GM19351 (cell line): Measurements from ENCODE around the gene IL1B.
"Not testable (repeated sequence)": the region's sequence is repeated elsewhere in the genome, so short reads cannot be mapped to it uniquely, and the experiment has no call there.

ENCODE experiments used
- ATAC-seq: cut with Tn5 transposase; IDR thresholded peaks from one replicate; pipeline ENCODE4 v1.9.1; 2021; ENCODE audit warnings: mild to moderate bottlenecking, moderate library complexity; ENCODE audit not compliant: unreplicated experiment

Gene IL1B

DNA sequence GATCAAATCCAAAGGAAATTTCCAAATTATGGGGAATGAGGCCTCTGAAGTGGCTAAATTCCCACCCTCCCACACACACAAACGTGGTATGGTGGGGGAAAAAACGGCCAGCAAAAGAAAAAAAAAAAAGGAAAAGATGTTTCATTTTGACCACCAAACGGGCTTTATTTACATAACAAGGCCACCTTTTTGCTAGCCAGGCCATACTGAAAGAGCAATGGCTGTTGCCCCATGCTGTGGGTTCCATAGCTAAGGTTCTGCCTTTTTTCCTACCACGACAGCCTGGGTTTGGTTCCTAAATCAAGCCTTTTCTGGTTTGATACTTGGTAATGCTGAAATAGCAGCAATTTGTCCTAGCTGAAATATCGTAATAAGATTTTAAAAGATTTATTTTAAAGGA lies 14.0 kb upstream of the IL1B start:
- ATAC-seq: no peak

DNA sequence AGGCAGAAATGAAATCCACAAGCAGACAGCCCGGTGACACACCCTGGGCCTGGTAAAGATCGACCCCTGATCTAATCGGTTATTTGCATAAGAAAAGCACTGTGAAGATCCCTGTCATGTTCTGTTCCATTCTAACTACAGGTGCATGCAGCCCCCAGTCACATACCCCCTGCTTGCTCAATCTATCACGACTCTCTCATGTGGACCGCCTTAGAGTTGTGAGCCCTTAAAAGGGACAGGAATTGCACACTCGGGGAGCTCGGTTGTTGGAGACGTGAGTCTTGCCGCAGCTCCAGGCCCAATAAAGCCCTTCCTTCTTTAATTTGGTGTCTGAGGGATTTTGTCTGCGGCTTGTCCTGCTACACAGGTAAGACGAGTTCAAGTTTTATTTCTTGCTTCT lies 13.4 kb upstream of the IL1B start:
- no peak for ATAC-seq

DNA sequence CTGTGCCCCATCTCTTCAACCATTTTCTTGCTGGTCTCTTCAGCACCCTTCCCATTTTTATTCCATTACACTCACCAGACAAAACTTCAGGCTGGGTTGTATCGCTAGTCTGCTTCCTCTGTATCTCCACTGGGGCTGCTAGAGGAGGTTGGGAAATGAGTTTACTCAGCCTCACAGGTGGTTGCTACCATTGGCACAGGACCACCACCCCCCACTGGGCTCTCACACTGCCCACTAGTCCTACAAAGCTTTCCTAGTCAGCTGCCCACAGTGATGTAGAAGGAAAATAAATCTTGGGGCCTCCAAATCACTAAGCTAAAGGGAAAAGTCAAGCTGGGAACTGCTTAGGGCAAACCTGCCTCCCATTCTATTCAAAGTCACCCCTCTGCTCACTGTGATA lies 12.3 kb upstream of the IL1B start:
- no peak for ATAC-seq

DNA sequence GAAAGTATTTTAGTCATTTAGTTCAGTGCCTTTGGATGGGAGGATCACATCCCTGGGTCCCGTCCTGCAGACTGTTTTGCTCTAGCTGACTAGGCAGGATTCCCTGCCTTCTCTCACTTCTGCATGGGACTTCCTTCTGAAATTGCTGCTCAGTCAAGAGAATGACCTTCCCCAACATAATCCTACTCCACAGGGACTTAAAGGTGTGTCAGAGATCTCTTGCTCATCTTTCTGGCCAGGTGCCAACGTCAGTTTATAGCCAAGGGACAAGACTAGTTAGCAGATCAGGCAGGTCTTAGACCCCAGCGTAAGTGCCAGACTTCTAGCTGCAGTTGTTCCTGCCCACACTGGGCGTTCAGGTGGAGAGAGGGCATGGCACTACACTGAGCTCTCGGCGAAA lies 9.5 kb upstream of the IL1B start:
- no peak for ATAC-seq

DNA sequence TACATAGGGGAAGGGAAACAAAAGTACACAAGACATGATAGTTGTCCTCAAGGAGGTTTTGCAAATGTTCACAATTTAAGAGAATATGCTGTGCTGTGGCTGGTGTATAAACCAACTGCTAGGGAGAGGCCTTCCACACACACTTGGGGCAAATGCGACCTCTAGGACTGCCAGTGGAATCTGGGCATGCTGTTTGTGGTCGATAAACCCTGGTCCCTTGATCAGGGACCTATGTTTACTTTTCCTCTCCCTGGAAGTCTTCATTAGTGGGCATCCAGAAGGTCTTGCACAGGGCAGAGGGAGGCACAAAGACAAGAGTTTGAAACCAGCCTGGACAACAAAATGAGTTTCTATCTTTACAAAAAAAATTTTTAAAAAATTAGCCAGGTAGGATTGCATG lies 7.3 kb upstream of the IL1B start:
- no peak for ATAC-seq

DNA sequence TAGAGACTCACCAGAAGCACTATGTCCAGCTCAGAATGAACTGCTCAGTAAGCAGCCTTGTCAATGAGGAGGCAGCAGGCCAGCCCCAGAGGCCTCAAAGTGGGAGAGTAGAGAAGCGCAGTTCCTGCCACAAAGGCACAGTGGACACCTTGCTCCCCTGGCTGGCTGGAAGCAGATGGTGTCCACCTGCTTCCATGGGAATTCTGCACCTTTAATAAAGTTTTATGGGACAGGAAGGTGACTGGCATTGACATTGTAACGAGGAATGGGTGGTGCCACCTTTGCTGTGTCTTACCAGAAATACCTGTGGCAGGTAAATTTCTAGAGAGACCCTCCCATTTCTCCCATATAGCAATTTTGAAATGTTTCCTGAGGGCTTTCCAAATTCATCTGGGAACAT lies 6.7 kb upstream of the IL1B start:
- no peak for ATAC-seq

DNA sequence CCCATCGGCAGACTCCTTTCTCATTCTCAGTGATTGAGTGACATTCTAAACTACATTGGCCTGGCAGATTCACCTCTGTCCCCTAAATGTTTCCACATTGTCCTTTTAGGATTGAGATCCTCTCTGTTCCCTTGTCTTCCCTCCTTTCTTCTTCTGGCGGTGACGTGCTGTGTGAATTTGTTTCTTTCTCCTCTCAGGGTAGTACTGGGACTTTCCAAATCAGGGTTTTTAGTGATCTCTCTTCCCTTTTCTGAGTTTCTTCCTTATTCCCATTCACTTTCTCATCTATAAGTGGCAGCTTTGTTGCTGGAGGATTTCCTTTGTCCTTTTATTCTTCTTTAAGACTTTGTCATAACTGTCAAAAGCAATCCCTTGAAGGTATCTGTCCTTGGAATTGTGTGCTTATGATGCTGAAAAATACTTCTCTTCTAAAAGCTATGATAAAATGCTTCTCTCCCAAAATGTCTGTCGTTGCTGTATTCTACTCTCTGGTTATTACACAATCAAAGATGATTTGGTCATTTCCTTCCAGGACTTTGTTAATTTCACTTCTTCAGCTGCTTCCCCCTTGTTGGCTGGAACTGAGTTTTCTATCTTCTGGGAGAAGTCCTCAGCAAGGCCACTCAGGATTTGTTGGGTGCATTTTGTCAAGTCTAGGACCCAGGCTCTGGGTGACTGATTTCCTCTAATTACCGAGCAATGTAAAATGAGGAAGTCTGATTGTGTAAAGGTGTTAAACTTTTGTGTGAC lies 4.9 kb upstream of the IL1B start:
- ATAC-seq: no peak

DNA sequence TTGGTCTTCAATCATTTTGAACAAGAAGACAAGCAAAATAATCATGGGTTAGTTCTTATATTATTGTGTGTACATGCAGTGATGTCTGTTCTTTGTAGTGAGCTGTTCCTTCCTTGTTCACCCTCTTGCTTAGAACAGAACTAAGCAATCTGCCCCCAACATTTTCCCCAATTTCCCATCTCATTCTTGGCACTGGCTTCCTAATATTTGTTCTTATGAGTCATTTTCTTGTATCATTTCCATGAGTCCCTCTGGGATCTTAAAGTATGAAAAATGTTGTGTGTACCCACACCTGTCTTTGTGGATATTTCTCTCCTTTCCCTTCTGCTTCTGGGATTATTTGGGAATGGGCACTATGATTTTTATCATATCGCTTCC lies 3.5 kb upstream of the IL1B start:
- no peak for ATAC-seq

DNA sequence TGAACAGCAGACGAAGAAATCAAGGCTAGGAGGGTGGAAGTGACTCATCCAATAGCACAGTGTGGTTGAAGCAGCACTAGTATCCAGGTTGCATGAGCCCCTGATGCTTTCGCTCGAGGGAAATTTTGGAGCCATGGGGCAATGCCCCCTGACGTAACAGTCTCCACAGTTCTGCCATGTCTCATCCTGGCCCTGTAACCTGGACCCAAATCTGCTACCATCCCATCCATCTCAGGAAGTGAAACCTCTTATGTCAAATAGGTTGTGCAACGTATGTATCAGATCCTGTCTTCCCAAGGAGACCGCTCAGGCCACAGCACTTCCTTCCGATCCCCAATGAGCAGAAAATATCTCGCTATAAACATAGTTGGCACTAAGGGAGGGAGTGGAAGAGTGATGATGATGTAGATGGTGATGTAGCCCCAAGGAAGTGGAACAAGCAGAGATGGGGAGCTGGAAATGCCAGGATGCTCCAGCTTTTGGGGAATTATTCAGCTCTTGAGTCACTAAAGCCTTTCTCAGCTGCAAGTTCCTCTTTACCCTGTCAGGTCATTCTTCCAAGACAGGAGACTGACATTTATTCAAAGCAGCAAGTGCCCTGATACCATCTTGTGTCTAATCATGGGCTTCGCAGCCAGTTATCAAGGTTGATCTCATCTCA lies 3.0 kb upstream of the IL1B start:
- no peak for ATAC-seq

DNA sequence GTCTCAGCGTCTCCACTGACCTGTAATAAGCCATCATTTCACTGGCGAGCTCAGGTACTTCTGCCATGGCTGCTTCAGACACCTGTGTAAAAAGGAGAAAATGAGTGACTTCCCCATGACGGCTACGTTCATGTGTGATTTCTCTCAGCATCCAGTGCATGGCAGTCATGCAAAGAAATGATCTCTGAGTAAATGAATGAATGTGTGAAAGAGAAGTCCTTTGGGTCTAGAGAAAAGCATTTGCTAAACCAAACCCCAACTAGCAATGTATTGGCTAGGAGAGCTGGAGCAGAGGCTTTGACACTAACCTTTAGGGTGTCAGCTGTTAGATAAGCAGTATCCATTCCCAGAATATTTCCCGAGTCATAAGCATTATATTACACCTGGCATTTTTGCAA lies 417 bp downstream of the IL1B start:
- no peak for ATAC-seq

DNA sequence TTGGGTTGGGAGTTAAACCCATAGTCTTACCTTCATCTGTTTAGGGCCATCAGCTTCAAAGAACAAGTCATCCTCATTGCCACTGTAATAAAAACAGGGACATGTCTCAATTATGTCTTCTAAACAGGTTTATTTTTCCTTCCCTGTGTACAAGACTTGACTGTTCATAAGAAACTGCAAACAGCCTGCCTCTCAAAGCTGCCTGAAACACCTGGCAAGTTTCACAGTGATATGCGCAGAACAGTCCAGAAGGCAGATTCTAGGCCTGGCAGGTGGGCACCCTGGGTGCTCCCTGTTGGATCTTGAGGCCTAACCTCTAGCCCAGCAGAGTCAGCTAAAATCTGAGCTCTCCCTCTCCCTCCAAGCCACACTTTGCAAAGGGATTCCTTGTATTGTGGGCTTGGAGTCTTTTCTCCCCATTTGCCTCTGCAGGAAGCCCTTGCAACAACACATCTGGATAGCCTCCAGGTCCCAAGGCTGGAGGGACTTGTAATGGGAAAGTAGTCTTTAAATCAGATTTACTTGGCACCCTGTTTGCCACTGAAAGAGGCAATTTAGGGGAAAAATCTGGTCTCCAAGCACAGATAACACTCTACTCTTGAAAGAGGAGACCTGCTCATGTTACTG lies 930 bp downstream of the IL1B start:
- ATAC-seq: no peak

DNA sequence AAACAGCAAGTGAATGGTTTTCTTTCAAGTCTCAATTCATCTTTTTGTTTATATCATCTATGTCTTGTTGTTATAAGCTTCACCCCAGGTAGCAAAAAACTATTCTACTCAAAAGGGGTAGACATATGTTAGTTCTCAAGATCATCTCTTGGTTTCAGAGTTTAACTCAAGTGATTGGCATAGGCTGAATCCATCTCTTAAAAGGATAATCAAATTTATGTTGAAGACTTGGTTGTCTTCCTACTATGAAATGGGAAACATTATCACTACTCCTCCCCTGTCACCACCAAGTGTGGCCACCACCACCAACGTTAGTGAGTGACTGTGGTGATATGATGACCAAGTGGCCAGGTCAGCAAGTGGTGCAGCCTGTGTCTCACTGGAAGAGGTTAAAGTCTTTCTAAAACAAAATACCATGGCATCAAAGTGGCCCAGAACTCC lies 1.5 kb downstream of the IL1B start:
- no peak for ATAC-seq

DNA sequence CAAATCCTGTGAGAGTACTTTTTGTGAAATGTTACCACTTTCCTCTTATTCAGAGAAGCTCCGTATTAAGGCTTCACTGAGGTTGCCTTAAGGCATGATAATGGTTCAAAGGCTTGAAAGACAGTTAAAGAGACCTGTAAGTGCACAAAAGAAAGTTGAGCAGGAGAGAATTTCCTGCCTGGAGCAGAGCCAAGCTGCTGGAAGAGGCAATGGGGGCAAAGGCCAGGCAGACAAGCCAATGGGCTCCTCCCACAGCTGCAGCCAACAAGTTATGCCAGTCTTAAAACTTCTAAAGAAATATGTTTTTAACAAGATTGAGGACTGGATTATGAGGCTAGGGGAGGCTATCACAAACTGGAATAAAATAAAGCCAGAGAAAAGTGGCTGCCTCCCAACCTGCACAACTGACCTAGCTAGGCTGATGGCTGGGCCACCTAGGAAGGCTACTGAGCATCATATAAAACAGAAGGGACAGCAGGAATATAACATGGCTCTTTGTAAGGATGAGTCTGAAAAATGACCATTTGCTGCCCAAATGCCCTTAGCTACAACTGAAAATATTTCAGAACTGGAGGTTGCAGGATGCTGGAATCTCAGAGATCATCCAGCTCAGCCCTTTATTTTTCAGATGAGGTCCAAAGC lies 2.1 kb downstream of the IL1B start:
- no peak for ATAC-seq

DNA sequence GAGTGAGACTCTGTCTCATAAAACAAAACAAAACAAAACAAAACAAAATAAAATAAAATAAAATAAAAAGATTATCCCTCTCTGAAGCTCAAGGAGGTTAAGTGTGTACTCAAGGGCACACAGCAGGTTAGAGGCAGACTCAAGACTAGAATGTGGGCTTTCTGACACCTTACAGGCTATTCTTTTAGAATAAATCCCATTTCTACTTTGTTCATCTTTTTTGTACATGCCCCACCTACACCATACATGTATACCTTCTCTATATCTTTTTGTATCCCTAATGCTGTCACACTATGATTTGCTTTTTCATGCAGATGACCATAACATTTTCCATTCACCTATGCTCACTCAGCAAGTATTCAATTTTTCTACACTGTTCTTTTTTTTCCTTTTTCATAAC lies 2.6 kb downstream of the IL1B start:
- ATAC-seq: no peak

DNA sequence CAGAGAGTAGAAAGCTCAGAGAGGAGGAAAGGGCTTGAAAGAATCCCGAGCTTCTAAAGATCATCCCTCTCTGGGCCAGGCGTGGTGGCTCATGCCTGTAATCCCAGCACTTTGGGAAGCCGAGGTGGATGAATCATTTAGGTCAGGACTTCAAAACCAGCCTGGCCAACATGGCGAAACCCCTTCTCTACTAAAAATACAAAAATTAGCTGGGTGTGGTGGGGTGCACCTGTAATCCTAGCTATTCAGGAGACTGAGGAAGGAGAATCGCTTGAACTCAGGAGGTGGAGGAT lies 3.0 kb downstream of the IL1B start:
- ATAC-seq: not testable (repeated sequence)

DNA sequence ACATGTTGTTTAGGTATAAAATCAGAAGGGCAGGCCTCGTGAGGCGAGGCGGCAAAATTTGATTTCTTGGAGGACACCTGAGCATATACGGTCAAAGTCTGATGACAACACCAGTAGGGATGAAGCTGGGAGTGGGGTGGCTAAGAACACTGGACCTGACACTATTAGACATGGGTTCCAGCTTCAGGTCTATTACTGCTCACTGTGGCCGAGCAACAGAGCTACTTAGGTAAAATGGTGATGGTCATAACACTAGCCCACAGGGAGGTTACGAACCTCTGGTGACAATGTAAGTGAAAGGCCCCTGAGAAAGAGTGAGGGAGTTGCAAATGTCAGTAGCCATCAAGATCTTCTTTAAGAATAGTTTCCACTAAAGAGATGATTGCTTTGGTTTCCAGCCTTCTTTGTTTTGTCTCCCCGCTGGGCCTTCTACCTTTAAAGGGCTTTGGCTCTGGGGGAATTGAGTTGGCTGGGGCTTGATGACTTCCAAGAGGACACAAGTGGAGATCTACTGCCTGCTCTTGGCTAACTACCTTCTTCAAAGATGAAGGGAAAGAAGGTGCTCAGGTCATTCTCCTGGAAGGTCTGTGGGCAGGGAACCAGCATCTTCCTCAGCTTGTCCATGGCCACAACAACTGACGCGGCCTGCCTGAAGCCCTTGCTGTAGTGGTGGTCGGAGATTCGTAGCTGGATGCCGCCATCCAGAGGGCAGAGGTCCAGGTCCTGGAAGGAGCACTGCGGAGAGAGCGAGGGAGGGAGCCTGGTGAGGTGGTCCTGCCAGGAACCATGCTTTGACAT lies 3.5 kb downstream of the IL1B start:
- no peak for ATAC-seq

DNA sequence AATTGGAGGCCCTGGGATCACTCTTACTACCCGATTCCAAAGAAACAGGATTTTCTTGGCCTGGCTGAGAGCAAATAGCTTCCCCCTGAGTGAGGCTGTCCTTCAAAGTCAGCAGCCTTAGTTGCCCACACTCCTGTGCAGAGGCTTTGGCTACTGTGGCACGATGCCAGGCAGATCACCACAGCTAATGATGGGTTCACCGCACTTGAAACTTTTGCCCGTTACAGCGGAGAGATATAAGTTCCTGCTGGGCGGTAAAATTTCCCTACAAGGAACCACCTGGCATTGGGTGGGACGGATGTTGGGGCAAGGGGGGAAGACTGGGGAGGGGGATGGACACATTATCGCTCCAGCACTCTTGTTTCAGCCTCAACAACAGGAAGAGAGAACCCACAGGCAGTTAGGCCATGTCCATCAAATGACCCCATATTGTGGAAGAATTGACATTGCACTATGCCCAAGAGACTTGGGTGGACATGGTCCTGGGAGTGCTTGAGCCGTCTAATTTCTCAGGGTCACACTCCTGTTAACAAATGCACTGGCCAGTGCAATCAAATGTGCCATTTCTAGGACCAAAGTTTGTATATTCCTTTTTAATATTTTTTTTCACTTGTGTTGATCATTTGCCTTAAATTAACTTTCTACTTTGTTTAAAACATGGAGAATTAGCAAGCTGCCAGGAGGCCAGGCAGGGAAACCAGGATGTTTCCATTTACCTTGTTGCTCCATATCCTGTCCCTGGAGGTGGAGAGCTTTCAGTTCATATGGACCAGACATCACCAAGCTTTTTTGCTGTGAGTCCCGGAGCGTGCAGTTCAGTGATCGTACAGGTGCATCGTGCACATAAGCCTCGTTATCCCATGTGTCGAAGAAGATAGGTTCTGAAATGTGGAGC lies 4.4 kb downstream of the IL1B start:
- ATAC-seq: no peak

DNA sequence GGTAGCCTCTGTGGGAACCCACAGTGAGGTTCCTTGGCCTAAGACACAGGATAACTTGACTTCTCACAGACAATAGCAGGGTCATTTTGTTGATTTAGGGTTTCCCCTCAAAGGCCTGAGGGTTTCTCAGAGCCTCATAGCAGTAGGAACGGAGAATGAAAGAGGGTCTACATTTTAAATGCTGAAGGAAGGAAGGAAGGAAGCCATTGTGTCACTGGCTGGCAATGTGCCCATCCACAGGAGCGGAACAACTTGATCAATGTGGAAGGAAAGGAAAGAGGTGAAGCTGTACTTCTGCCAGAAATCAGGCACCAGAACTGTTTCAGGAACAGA lies 5.1 kb downstream of the IL1B start:
- no peak for ATAC-seq

DNA sequence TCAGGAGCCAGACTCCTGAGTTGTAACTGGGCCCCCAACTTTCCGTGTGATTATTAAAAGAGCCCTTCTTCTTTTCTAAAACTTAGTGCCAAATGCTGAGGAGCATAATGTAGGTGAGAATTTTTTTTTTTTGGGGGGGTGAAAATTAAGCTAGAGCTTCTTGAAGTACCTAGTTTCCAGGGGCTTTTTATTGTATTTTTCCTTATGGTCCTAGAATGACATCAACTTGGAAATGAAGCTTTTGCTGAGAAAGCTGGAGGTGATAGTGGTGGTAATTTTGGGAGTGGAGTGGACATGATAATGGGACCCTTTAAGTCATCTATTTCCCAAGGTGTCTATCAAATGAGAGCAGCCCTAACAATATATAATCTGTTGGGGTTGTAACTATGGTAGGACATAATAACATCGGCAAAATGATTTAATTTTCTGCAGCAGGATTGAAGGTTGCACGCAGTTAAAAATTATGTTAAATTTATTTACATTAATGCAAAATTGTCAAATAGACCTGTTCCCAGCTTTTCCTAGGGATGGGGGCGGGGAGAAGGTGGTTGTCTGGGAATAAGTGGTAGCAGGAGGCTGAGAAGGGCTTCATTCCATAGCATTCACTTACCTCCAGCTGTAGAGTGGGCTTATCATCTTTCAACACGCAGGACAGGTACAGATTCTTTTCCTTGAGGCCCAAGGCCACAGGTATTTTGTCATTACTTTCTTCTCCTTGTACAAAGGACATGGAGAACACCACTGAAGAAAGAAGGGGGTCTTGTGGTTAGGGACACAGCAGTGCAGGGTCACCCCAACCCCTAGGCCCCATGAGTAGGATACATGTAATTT lies 5.7 kb downstream of the IL1B start:
- no peak for ATAC-seq
